NCI-H1694 (cell line): ENCODE results near the gene ANO7.

Experiments used
- DNase-seq: peaks from one replicate; lab custom pipeline; 2025; lab: John Stamatoyannopoulos, UW

ANO7 gene

DNA sequence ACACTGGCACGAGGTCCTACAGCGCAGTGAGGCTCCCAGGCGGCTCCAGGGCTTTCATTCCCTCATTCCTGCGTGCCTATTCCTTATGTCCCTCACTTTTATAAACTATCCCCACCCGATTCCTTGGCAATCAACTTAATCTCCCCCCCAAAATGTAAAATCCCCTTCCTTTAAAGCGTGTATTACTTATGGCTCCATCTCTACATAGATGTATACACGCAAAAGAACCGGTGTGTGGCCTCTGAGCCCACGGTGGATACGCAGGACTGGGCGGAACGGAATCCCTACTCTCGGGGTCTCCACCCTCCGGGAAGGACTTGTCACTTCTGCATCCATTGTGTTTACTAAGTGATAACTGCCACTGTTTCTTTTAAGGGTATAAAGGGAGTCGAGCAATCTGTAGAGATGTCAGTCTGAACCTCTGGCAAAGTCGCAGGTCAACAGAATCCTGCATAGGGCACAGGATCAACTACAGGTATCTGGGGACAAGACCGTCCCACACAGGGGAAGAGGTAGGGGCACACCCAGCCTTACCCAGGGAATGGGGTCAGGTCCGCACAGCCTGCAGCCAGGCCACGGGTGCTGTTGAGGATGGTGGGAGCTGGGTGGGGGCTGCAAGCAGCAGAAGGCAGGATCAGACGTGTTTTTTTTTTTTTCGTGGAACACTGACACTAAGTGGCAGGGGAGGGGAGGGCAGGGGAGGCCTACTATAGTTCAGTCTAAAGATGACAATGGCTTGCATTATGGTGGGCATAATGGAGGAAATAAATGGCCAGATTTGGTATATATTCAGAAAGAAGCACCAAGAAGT, 84.9 kb downstream of the ANO7 start:
- DNase-seq = no peak

DNA sequence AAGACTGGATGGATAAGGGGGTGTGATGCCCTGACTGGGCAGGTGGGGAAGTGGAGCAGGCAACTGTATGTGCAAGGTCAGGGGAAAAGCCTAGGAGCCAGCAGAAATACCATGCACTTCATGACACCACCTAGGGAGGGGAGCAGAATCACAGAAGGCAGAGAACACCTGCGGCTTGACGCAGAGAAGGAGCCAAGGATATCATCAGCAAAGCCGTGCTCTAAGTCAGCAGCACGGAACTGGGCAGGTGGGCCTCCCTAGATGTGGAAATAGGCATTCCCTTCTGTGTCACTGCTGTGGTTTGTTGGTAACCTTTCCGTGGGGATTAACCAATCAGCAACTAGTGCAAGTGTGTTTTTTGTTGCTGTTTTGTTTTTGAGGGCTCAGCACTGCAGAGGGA, 85.7 kb downstream of the ANO7 start:
- no peak for DNase-seq
